H4 (cell line): ENCODE results near the gene ZNF675. TPM values are rescaled to one million over a fixed set of nuclear protein-coding genes. Genes with fewer than 3 reads are reported as not detected.
"Not testable (repeated sequence)": the region's sequence is repeated elsewhere in the genome, so short reads cannot be mapped to it uniquely, and the experiment has no call there.

Experiments
- DNase-seq: peaks from one replicate; pipeline ENCODE4 v3.0.0-alpha.2; 2015; ENCODE audit warnings: low spot score
- total RNA-seq: library from RNA; depleted of rRNA; stranded (reverse); fragments of >200 nt; shearing (Covaris generic); gene quantifications from 2 replicates; pipeline ENCODE4 v1.2.3, GENCODE V29; 2014; rRNA removed

The ZNF675 gene
- total RNA-seq: 15.7 and 21.2 TPM in 2 replicates

DNA sequence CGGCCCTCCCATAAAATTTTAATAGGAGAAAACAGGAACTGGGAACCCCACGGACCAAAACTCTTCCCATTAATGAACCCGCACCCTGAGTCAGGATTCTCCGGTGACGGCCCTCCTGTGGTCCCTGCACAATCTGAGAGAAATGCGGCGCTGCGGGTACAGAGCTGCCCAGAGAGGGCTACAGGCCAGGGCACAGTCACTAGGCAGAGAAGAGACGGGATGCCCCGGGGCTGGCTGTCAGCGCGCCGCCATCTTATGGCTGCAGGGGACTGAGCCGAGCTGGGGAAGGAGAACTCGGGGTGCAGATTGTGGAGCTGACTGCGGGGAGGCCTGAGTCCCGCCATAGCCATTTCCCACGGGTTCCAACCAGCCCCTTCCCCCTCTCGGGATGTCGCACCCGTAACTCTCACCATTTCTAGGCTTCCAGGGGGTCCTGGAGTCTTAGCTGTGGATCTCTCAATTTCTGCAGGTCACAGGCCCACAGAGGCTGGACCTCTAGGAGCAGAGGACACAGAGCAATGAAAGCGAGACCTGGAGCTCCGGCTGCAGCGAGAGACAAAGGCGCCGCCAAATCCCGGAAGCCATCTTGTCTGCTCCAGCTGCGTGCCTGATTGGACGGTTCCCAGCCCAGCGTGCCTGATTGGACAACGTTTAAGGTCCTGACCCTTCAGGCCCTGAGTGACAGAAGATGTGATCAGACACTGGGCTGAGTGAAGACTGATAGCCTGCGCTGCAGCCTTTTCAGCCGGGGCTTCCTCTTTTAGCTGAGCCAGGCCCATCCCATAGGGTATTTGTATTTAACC is at the start of gene ZNF675:
Gene ZNF675, minus strand, starts transcription at position 592 of the 803 bp plus-strand sequence. Its CDS starts 179 bp downstream, at position 413.
- DNase-seq: peak; percentile 97

- DNase-seq: not testable (repeated sequence)
Measured at GRCh38 chr19:23730729-23731465, 43.9 kb upstream of the ZNF675 start.

GRCh38 chr19:23724161-23724560 is 37.1 kb upstream of the ZNF675 start:
- DNase-seq: not testable (repeated sequence)

DNA sequence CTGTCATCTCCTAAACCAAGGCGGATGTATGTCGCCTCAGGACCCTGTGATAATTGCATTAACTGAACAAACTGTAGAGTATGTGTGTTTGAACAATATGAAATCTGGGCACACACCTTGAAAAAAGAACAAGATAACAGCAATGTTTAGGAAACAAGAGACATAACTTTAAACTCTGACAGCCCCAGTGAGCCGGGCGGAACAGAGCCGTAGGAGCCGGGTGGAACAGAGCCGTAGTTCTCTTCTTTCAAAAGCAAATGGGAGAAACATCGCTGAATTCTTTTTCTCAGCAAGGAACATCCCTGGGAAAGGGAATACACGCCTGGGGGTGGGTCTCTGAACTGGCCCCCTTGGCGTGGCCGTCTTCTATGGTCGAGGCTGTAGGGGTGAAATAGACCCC is 31.8 kb upstream of the ZNF675 start:
- DNase-seq: no peak

DNA sequence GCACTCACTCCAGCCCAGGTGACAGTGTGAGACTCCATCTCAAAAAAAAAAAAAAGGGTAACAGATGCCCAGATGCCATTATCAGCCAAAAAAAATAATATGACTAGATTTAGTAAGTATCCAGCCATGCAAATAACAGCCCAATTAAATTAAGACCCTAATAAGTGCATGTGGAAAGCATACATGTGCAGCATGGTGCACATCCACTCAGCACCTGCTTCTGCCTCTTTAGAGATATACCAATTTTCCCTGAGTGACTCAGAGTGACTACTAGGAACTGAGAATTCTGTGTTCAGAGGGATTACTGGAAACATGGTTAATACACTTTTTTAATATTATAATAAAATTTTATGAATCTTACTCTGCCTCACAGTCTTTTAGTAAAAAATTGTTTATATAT is 29.8 kb upstream of the ZNF675 start:
- DNase-seq: no peak

DNA sequence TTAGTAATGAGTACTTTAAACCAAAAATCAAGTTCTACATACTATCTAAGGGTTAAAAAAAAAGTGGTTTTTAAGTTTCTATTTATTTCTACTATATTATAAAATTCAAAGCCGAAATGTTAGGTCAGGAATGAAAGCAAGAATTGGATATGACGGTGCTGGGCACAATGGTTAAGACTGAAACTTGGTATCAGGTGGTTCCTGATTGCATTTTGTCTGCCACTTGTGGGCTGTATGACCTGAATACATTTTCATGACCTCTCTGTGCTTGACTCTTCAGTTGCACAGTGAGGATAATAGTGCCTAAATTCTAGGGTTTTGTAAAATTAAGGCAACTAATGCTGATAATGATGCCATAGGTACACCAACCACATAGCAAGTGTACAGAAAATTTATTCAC is 22.3 kb upstream of the ZNF675 start:
- no peak for DNase-seq

DNA sequence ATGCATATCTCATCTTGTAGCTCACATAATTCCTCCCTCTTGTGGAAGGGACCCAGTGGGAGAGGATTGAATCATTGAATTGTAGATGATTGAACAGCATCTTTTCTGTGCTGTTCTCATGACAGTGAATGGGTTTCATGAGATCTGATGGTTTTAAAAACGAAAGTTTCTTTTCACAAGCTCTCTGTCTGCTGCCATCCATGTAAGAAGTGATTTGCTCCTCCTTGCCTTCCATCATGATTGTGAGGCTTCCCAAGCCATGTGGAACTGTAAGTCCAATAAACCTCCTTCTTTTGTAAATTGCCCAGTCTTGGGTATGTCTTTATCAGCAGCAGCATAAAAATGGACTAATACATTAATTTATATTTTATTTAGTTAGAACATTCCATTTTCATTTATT is 19.6 kb upstream of the ZNF675 start:
- DNase-seq: no peak

- peak; percentile 87 for DNase-seq
Measured at GRCh38 chr19:23699521-23699860, 12.5 kb upstream of the ZNF675 start.

GRCh38 chr19:23698711-23699520 is 11.9 kb upstream of the ZNF675 start:
- DNase-seq: peak; percentile 48

DNA sequence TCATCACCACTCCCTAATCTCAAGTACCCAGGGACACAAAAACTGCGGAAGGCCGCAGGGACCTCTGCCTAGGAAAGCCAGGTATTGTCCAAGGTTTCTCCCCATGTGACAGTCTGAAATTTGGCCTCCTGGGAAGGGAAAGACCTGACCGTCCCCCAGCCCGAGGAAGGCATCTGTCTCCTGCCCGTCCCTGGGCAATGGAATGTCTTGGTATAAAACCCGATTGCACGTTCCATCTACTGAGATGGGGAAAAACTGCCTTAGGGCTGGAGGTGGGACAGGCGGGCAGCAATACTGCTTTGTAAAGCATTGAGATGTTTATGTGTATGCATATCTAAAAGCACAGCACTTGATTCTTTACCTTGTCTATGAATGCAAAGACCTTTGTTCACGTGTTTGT is 5.9 kb upstream of the ZNF675 start:
- not testable (repeated sequence) for DNase-seq

DNA sequence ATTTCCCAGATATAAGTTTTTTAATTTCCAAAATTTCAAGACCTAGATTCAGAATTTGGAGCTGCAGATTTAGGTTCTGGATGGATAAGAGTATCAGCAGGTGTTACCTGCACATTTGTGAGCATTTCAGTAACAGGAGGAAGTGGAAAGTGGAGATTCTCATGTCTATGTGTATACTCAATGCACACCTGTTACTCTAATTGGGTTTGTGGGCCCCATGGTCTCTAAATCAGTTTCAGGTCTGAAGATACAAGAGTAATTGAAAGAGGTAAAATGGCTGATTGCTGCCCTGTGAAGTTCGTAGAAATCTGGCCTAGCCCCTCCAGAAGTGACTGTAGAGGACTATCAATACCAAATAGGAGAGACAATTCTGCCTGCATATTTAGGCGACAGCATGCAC is 13.9 kb downstream of the ZNF675 start:
- DNase-seq: no peak

DNA sequence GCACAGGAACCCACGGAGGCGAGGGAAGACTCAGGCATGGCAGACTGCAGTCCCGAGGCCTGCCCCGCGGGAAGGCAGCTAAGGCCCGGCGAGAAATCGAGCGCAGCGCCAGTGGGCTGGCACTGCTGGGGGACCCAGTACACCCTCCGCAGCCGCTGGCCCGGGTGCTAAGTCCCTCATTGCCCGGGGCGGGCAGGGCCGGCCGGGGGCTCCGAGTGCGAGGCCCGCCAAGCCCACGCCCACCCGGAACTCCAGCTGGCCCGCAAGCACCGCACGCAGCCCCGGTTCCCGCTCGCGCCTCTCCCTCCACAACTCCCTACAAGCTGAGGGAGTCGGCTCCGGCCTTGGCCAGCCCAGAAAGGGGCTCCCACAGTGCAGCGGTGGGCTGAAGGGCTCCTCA is 18.4 kb downstream of the ZNF675 start:
- DNase-seq: not testable (repeated sequence)

DNA sequence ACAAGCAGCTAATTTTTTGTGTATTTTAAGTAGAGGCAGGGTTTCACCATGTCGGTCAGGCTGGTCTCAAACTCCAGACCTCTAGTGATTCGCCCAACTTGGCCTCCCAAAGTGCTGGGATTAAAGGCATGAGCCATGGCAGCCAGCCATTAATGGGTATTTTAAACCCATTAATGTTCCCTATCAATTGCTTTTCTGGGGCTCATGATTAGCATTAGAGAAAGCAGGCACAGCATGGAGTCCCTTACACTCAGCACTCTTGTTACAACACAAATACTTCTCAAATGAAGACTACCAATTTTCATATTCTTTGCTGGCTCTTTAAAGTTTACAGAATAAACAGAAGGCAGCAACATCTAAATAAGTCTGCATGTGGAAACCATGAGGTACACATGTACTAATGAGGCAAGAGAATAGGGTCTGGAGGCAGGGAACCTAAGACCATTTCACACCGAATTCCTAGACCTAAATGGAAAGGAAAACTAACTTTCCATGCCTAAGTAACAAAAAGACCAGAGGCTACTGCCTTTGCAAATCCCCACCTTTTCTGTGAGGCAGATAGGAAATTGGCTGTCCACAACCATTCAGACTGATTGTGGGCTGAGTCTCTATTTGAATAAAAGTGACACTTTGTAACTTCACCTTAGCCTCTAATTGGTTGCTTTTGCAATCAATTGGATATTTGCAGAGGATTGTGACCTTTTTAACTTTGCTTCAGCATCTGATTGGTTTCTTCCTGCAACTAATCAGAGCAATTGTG is 21.2 kb downstream of the ZNF675 start:
- DNase-seq: no peak

- DNase-seq: not testable (repeated sequence)
Measured at GRCh38 chr19:23649817-23650216, 37.2 kb downstream of the ZNF675 start.

Other genes with a start within 250 kb of the ZNF675 start
- 2.8 and 5.4 TPM in 2 replicates for gene ZNF681, start 71.7 kb upstream of the ZNF675 start, total RNA-seq
- 8.9 and 9.3 TPM in 2 replicates for gene ZNF726, start 227.7 kb upstream of the ZNF675 start, total RNA-seq